ENCODE results near the gene YPEL1.

DNA sequence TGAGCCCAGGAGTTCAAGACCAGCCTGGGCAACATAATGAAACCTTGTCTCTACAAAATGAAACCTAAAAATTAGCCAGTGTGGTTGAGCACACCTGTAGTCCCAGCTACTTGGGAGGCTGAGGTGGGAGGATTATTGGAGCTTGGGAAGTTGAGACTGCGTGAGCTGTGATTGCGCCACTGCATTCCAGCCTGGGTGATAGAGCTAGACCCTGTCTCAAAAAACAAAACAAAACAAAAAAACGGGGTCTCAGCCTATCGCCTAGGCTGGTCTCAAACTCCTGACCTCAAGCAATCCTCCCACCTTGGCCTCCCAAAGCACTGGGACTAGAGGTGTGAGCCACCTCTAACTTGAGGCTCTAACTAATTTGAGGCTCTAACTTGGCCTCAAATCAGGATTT, 56.2 kb downstream of the YPEL1 start:
- TF ChIP-seq, protein P1, sequence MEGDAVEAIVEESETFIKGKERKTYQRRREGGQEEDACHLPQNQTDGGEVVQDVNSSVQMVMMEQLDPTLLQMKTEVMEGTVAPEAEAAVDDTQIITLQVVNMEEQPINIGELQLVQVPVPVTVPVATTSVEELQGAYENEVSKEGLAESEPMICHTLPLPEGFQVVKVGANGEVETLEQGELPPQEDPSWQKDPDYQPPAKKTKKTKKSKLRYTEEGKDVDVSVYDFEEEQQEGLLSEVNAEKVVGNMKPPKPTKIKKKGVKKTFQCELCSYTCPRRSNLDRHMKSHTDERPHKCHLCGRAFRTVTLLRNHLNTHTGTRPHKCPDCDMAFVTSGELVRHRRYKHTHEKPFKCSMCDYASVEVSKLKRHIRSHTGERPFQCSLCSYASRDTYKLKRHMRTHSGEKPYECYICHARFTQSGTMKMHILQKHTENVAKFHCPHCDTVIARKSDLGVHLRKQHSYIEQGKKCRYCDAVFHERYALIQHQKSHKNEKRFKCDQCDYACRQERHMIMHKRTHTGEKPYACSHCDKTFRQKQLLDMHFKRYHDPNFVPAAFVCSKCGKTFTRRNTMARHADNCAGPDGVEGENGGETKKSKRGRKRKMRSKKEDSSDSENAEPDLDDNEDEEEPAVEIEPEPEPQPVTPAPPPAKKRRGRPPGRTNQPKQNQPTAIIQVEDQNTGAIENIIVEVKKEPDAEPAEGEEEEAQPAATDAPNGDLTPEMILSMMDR (conservative IDR thresholded peaks at IDR 0.05; ENCODE audit: low read depth, low read length) = no peak
- no peak for TF ChIP-seq EZH2 (IDR thresholded peaks at IDR 0.05; ENCODE audit: borderline replicate concordance, low read depth, low read length, poor library complexity, severe bottlenecking)

All from A673 (cell line).